Measurements from ENCODE around the gene INHBE.
"Not testable (repeated sequence)": the region's sequence is repeated elsewhere in the genome, so short reads cannot be mapped to it uniquely, and the experiment has no call there.

INHBE gene

GRCh38 chr12:57488402-57489156 is 33.5 kb downstream of the INHBE start:
- Histone ChIP-seq H3K27me3 (replicated peaks; ENCODE audit: control insufficient read depth, insufficient read depth, low read length) (no peaks in the 10 kb centered on the region), H3K4me3 (replicated peaks; ENCODE audit: low read depth, low read length) (peak overlapping the region; percentile 99), H3K36me3 (ENCODE audit: control insufficient read depth, insufficient read depth, low read length) (peaks cover 20% of the 10 kb centered on the region)
- no peak for DNase-seq (ENCODE audit: extremely low read depth, insufficient read length)
- TF ChIP-seq, protein P1, sequence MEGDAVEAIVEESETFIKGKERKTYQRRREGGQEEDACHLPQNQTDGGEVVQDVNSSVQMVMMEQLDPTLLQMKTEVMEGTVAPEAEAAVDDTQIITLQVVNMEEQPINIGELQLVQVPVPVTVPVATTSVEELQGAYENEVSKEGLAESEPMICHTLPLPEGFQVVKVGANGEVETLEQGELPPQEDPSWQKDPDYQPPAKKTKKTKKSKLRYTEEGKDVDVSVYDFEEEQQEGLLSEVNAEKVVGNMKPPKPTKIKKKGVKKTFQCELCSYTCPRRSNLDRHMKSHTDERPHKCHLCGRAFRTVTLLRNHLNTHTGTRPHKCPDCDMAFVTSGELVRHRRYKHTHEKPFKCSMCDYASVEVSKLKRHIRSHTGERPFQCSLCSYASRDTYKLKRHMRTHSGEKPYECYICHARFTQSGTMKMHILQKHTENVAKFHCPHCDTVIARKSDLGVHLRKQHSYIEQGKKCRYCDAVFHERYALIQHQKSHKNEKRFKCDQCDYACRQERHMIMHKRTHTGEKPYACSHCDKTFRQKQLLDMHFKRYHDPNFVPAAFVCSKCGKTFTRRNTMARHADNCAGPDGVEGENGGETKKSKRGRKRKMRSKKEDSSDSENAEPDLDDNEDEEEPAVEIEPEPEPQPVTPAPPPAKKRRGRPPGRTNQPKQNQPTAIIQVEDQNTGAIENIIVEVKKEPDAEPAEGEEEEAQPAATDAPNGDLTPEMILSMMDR (IDR thresholded peaks at IDR 0.05; ENCODE audit: insufficient read depth, low read length, poor library complexity, severe bottlenecking) = no peak

GRCh38 chr12:57489157-57489641 is 34.1 kb downstream of the INHBE start:
- DNase-seq (ENCODE audit: extremely low read depth, insufficient read length) = no peak
- TF ChIP-seq, protein P1 (IDR thresholded peaks at IDR 0.05; ENCODE audit: insufficient read depth, low read length, poor library complexity, severe bottlenecking) = no peak
- peak overlapping the region; percentile 99 for H3K4me3 ChIP-seq (replicated peaks; ENCODE audit: low read depth, low read length)
- H3K27me3 ChIP-seq (replicated peaks; ENCODE audit: control insufficient read depth, insufficient read depth, low read length) = no peaks in the 10 kb centered on the region
- H3K36me3 ChIP-seq (ENCODE audit: control insufficient read depth, insufficient read depth, low read length) = peaks cover 20% of the 10 kb centered on the region

GRCh38 chr12:57490126-57490525 is 35.0 kb downstream of the INHBE start:
- Histone ChIP-seq H3K36me3 (ENCODE audit: control insufficient read depth, insufficient read depth, low read length) (peaks cover 20% of the 10 kb centered on the region), H3K27me3 (replicated peaks; ENCODE audit: control insufficient read depth, insufficient read depth, low read length) (no peaks in the 10 kb centered on the region), H3K4me3 (replicated peaks; ENCODE audit: low read depth, low read length) (no peak overlapping the region)
- DNase-seq (ENCODE audit: extremely low read depth, insufficient read length) = no peak
- TF ChIP-seq, protein P1 (IDR thresholded peaks at IDR 0.05; ENCODE audit: insufficient read depth, low read length, poor library complexity, severe bottlenecking) = no peak

DNA sequence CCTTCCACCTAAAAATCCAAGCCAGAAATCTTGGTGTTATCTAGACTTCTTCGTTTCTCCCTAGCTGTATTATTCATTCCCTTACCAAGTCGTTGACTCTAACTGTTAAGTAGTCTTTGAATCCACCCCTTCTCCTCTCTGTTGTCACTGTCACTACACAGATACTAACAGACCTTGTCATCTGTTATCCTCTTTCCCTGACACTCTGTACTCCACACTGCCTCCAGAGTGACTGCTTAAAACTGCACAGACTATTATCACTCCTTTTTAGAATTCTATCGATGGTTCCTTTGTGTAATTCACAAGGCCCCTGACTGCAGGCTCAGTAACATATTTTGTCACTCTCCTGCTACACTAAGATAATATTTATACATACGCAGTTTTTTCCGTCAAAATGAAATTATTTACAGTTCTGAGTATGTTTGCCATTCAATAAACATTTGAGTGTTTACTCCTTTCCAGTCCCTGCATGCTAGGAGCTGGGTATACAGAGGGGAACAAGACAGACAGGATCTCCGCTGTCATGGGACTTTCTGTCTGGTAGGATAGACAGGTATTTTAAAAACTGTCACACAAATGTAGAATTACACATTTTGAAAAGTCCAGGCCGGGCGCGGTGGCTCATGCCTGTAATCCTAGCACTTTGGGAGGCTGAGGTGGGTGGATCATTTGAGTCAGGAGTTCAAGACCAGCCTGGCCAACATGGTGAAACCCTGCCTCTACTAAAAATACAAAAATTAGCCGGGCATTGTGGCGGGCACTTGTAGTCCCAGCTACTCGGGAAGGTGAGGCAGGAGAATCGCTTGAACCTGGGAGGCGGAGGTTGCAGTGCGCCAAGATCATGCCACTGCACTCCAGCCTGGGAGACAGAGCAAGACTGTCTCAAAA is 36.5 kb downstream of the INHBE start:
- H3K36me3 ChIP-seq (ENCODE audit: control insufficient read depth, insufficient read depth, low read length) = peaks cover 20% of the 10 kb centered on the region
- no peak for DNase-seq (ENCODE audit: extremely low read depth, insufficient read length)
- no peak overlapping the region for H3K4me3 ChIP-seq (replicated peaks; ENCODE audit: low read depth, low read length)

GRCh38 chr12:57495051-57495701 is 40.1 kb downstream of the INHBE start:
- DNase-seq (ENCODE audit: extremely low read depth, insufficient read length); H3K27me3 ChIP-seq (replicated peaks; ENCODE audit: control insufficient read depth, insufficient read depth, low read length); H3K4me3 ChIP-seq (replicated peaks; ENCODE audit: low read depth, low read length): not testable (repeated sequence)
- H3K36me3 ChIP-seq (ENCODE audit: control insufficient read depth, insufficient read depth, low read length) = peaks cover 25% of the 10 kb centered on the region

More for the DNA sequence above, 36.5 kb downstream of the INHBE start:
- TF ChIP-seq, protein P1 (IDR thresholded peaks at IDR 0.05; ENCODE audit: insufficient read depth, low read length, poor library complexity, severe bottlenecking) = no peak
- H3K27me3 ChIP-seq (replicated peaks; ENCODE audit: control insufficient read depth, insufficient read depth, low read length) = no peaks in the 10 kb centered on the region

Data from GM06990 (cell line).